Calu3 (cell line): ENCODE data around the gene OCLN. TPM values are rescaled to one million over a fixed set of nuclear protein-coding genes. Genes with fewer than 3 reads are reported as not detected.

Experiments
- BruUV-seq: library from RNA; stranded (reverse); fragments of 400-500 nt; replicated peaks from 2 replicates; lab custom pipeline; 2021; lab: Mats Ljungman, UMichigan
- CTCF ChIA-PET: fragments of 300-600 bp; sonication (Branson Sonifier 250); formaldehyde crosslinking; loops from one replicate; lab custom pipeline; 2022; ENCODE audit warnings: antibody characterized with exemption; lab: Charles Lee
- DNase-seq: peaks from one replicate; pipeline ENCODE4 v3.0.0; 2022
- H3K27ac Mint-ChIP-seq: one replicate; pipeline ENCODE4 v1.8.0; 2022; ENCODE audit warnings: mixed read lengths; ENCODE audit not compliant: unreplicated experiment
- H3K27me3 Mint-ChIP-seq: one replicate; pipeline ENCODE4 v1.8.0; 2022; ENCODE audit warnings: mixed read lengths; ENCODE audit not compliant: unreplicated experiment
- H3K36me3 Mint-ChIP-seq: one replicate; pipeline ENCODE4 v1.8.0; 2022; ENCODE audit warnings: mild to moderate bottlenecking, moderate library complexity, mixed read lengths; ENCODE audit not compliant: insufficient read depth, unreplicated experiment
- H3K4me1 Mint-ChIP-seq: one replicate; pipeline ENCODE4 v1.8.0; 2022; ENCODE audit warnings: mild to moderate bottlenecking, low read depth, mixed read lengths; ENCODE audit not compliant: unreplicated experiment
- H3K4me3 Mint-ChIP-seq: one replicate; pipeline ENCODE4 v1.8.0; 2022; ENCODE audit warnings: mild to moderate bottlenecking, low read depth, moderate library complexity, mixed read lengths; ENCODE audit not compliant: unreplicated experiment
- H3K9me3 Mint-ChIP-seq: one replicate; pipeline ENCODE4 v1.8.0; 2022; ENCODE audit warnings: low read depth, mixed read lengths; ENCODE audit not compliant: unreplicated experiment
- CTCF ChIP-seq: fragments of 200-600 bp; IDR thresholded peaks from one replicate; pipeline ENCODE4 v1.8.0; 2022; ENCODE audit warnings: antibody characterized with exemption; ENCODE audit not compliant: unreplicated experiment
- intact Hi-C: fragments of 100-400 bp; cut with micrococcal nuclease; formaldehyde crosslinking; loops from one replicate; pipeline ENCODE4 v1.10.0; 2022; ENCODE audit not compliant: unreplicated experiment
- total RNA-seq: library from RNA; stranded (reverse); gene quantifications from 2 replicates; pipeline ENCODE4 v1.2.3, GENCODE V29; 2022

Gene OCLN
- total RNA-seq, 1 experiment from 2014 or later = 154 TPM

- H3K4me3 Mint-ChIP-seq = peak overlapping the region; percentile 100
- intact Hi-C loops = loop anchor here (2.0 to 5.0 kb wide), 2 partner anchors 40 to 77 kb away; partner anchors contain the start of gene MARVELD2
- no TSS peak for BruUV-seq
These were observed 676 bp upstream of the OCLN start for GRCh38 chr5:69491838-69492390.

GRCh38 chr5:69492923-69493395 lies 369 bp downstream of the OCLN start:
- no peaks in the 10 kb centered on the region for H3K27me3 Mint-ChIP-seq
- peaks cover 43% of the 10 kb centered on the region for H3K36me3 Mint-ChIP-seq
- H3K27ac Mint-ChIP-seq = peak overlapping the region; percentile 98
- no peaks in the 10 kb centered on the region for H3K9me3 Mint-ChIP-seq
- no TSS peak for BruUV-seq
- peak overlapping the region; percentile 100 for H3K4me3 Mint-ChIP-seq
- intact Hi-C loops = loop anchor here (5.0 kb wide), 1 partner anchor 41 kb away; no protein-coding TSS in a partner anchor
- peaks cover 49% of the 10 kb centered on the region for H3K4me1 Mint-ChIP-seq
- no peak for TF ChIP-seq CTCF
- CTCF ChIA-PET = no interaction called here
- no peak for DNase-seq

More at GRCh38 chr5:69491838-69492390, 676 bp upstream of the OCLN start:
- TF ChIP-seq CTCF = no peak
- H3K36me3 Mint-ChIP-seq = peaks cover 43% of the 10 kb centered on the region
- peak overlapping the region; percentile 98 for H3K27ac Mint-ChIP-seq
- peaks cover 46% of the 10 kb centered on the region for H3K4me1 Mint-ChIP-seq
- DNase-seq = no peak
- CTCF ChIA-PET = no interaction called here
- no peaks in the 10 kb centered on the region for H3K9me3 Mint-ChIP-seq
- H3K27me3 Mint-ChIP-seq = no peaks in the 10 kb centered on the region

- no TSS peak for BruUV-seq
These were observed 975 bp downstream of the OCLN start for GRCh38 chr5:69493396-69494133.

GRCh38 chr5:69494452-69494851 lies 1.9 kb downstream of the OCLN start:
- BruUV-seq = TSS peak; percentile 26
- CTCF ChIA-PET = no interaction called here
- Mint-ChIP-seq H3K9me3 (no peaks in the 10 kb centered on the region), H3K4me1 (peaks cover 47% of the 10 kb centered on the region), H3K27ac (peak overlapping the region; percentile 98), H3K27me3 (no peaks in the 10 kb centered on the region), H3K36me3 (peaks cover 49% of the 10 kb centered on the region), H3K4me3 (peak overlapping the region; percentile 100)
- no peak for TF ChIP-seq CTCF
- intact Hi-C loops = loop anchor here (5.0 kb wide), 1 partner anchor 42 kb away; no protein-coding TSS in a partner anchor
- DNase-seq = no peak

More at GRCh38 chr5:69493396-69494133, 975 bp downstream of the OCLN start:
- DNase-seq = peak; percentile 56
- no peak for TF ChIP-seq CTCF
- Mint-ChIP-seq H3K9me3 (no peaks in the 10 kb centered on the region), H3K27ac (peak overlapping the region; percentile 98), H3K36me3 (peaks cover 48% of the 10 kb centered on the region), H3K4me1 (peaks cover 49% of the 10 kb centered on the region), H3K27me3 (no peaks in the 10 kb centered on the region), H3K4me3 (peak overlapping the region; percentile 100)
- intact Hi-C loops = loop anchor here (5.0 kb wide), 1 partner anchor 41 kb away; no protein-coding TSS in a partner anchor
- CTCF ChIA-PET = no interaction called here
